OCI-LY1 (cell line): ENCODE data around the gene GARRE1.

ENCODE experiments used
- H2AFZ ChIP-seq: fragments of 200-600 bp; sonication (generic), shearing (Covaris generic); 2 replicates; pipeline ENCODE4 v1.6.0; 2014; ENCODE audit warnings: antibody characterized with exemption, mild to moderate bottlenecking, low read length
- H3F3A ChIP-seq: fragments of 200-600 bp; sonication (generic), shearing (Covaris generic); 2 replicates; pipeline ENCODE4 v1.6.0; 2014; ENCODE audit warnings: mild to moderate bottlenecking, antibody characterized with exemption, low read length, moderate library complexity; ENCODE audit not compliant: insufficient read depth
- H3K27ac ChIP-seq: fragments of 200-600 bp; sonication (generic); 2 replicates; pipeline ENCODE4 v1.5.1; 2014; ENCODE audit warnings: low read length, mixed run types, mild to moderate bottlenecking, low read depth; ENCODE audit not compliant: poor library complexity, severe bottlenecking
- H3K27me3 ChIP-seq: fragments of 200-600 bp; sonication (generic); 2 replicates; pipeline ENCODE4 v1.6.0; 2014; ENCODE audit warnings: antibody characterized with exemption, mild to moderate bottlenecking, low read length, moderate library complexity; ENCODE audit not compliant: insufficient read depth
- H3K36me3 ChIP-seq: fragments of 200-600 bp; sonication (generic); 2 replicates; pipeline ENCODE4 v1.6.1; 2014; ENCODE audit warnings: mild to moderate bottlenecking, antibody characterized with exemption, low read length, moderate library complexity, mixed read lengths; ENCODE audit not compliant: insufficient read depth
- H3K4me1 ChIP-seq: fragments of 200-600 bp; sonication (generic); 2 replicates; pipeline ENCODE4 v1.5.1; 2014; ENCODE audit warnings: mild to moderate bottlenecking, low read length, moderate library complexity; ENCODE audit not compliant: insufficient read depth, severe bottlenecking
- H3K4me2 ChIP-seq: fragments of 200-600 bp; sonication (generic), shearing (Covaris generic); 2 replicates; pipeline ENCODE4 v1.6.1; 2014; ENCODE audit warnings: low read length
- H3K4me3 ChIP-seq: fragments of 200-600 bp; sonication (generic); 2 replicates; pipeline ENCODE4 v1.5.1; 2014; ENCODE audit warnings: low read length, low read depth, mild to moderate bottlenecking, mixed read lengths; ENCODE audit not compliant: poor library complexity, severe bottlenecking
- H3K79me2 ChIP-seq: fragments of 200-600 bp; shearing (Covaris generic); 2 replicates; pipeline ENCODE4 v1.6.1; 2016; ENCODE audit warnings: mixed run types, low read length, mixed read lengths; ENCODE audit not compliant: insufficient read depth
- H3K9ac ChIP-seq: fragments of 200-600 bp; sonication (generic), shearing (Covaris generic); 2 replicates; pipeline ENCODE4 v1.6.1; 2014; ENCODE audit warnings: mild to moderate bottlenecking, low read length, mixed read lengths
- H3K9me2 ChIP-seq: fragments of 200-600 bp; sonication (generic), shearing (Covaris generic); 2 replicates; pipeline ENCODE4 v1.6.1; 2014; ENCODE audit warnings: low read depth, mild to moderate bottlenecking, low read length, mixed read lengths
- H3K9me3 ChIP-seq: fragments of 200-600 bp; shearing (Covaris generic); 2 replicates; pipeline ENCODE4 v1.6.1; 2014; ENCODE audit warnings: low read length, mixed read lengths
- H4K20me1 ChIP-seq: fragments of 200-600 bp; sonication (generic), shearing (Covaris generic); 2 replicates; pipeline ENCODE4 v1.6.0; 2016; ENCODE audit warnings: mild to moderate bottlenecking, low read length; ENCODE audit not compliant: insufficient read depth
- CTCF ChIP-seq: fragments of 200-600 bp; sonication (generic), shearing (Covaris generic); IDR thresholded peaks from 2 replicates; pipeline ENCODE4 v1.5.1; 2017; ENCODE audit warnings: mild to moderate bottlenecking, antibody characterized with exemption, low read length, moderate library complexity, mixed read lengths
- EZH2 ChIP-seq: fragments of 200-600 bp; sonication (generic), shearing (Covaris generic); IDR thresholded peaks from 2 replicates; pipeline ENCODE4 v1.8.0; 2017; ENCODE audit warnings: borderline replicate concordance, mixed run types, mild to moderate bottlenecking, antibody characterized with exemption, low read length, moderate library complexity, mixed read lengths

The GARRE1 gene

GRCh38 chr19:34298891-34299520, 44.7 kb downstream of the GARRE1 start:
- H3K79me2 ChIP-seq = no peaks in the 10 kb centered on the region
- H3K4me2 ChIP-seq = no peak overlapping the region
- H3K27me3 ChIP-seq = no peaks in the 10 kb centered on the region
- H3K27ac ChIP-seq = no peak overlapping the region
- H4K20me1 ChIP-seq = no peaks in the 10 kb centered on the region
- H3K4me3 ChIP-seq = no peak overlapping the region
- no peaks in the 10 kb centered on the region for H3K9me2 ChIP-seq
- H3F3A ChIP-seq = no peaks in the 10 kb centered on the region
- H2AFZ ChIP-seq = no peak overlapping the region
- H3K36me3 ChIP-seq = no peaks in the 10 kb centered on the region
- no peaks in the 10 kb centered on the region for H3K4me1 ChIP-seq
- no peak for TF ChIP-seq EZH2
- no peak for TF ChIP-seq CTCF
- no peaks in the 10 kb centered on the region for H3K9me3 ChIP-seq
- no peak overlapping the region for H3K9ac ChIP-seq

GRCh38 chr19:34299576-34299975, 45.2 kb downstream of the GARRE1 start:
- Histone ChIP-seq H3K9ac (no peak overlapping the region), H3K4me1 (no peaks in the 10 kb centered on the region), H3K4me2 (no peak overlapping the region), H3F3A (no peaks in the 10 kb centered on the region), H3K36me3 (no peaks in the 10 kb centered on the region), H3K9me3 (no peaks in the 10 kb centered on the region), H4K20me1 (no peaks in the 10 kb centered on the region), H3K9me2 (no peaks in the 10 kb centered on the region), H3K27ac (no peak overlapping the region), H2AFZ (no peak overlapping the region), H3K27me3 (no peaks in the 10 kb centered on the region), H3K4me3 (no peak overlapping the region), H3K79me2 (no peaks in the 10 kb centered on the region)
- TF ChIP-seq EZH2 (no peak), CTCF (no peak)

GRCh38 chr19:34300380-34300779, 46.0 kb downstream of the GARRE1 start:
- no peaks in the 10 kb centered on the region for H3K36me3 ChIP-seq

More at GRCh38 chr19:34300380-34300779, 46.0 kb downstream of the GARRE1 start:
- H3K27me3 ChIP-seq = no peaks in the 10 kb centered on the region
- no peaks in the 10 kb centered on the region for H4K20me1 ChIP-seq
- no peak for TF ChIP-seq CTCF
- no peak for TF ChIP-seq EZH2
- H3K9me2 ChIP-seq = no peaks in the 10 kb centered on the region
- no peak overlapping the region for H3K27ac ChIP-seq
- no peak overlapping the region for H3K9ac ChIP-seq
- H3K4me3 ChIP-seq = no peak overlapping the region
- no peaks in the 10 kb centered on the region for H3F3A ChIP-seq
- no peaks in the 10 kb centered on the region for H3K79me2 ChIP-seq
- H3K4me2 ChIP-seq = no peak overlapping the region
- H2AFZ ChIP-seq = no peak overlapping the region
- no peaks in the 10 kb centered on the region for H3K4me1 ChIP-seq
- no peaks in the 10 kb centered on the region for H3K9me3 ChIP-seq
